OCI-LY3 (cell line): ENCODE measurements around the gene MAP1LC3B2.

Experiments
- H2AFZ ChIP-seq: fragments of 200-600, 300-600 bp; shearing (Covaris generic); 2 replicates; pipeline ENCODE4 v1.6.0; 2014; ENCODE audit warnings: antibody characterized with exemption, low read depth, low read length
- H3K27ac ChIP-seq: fragments of 200-600, 300-600 bp; sonication (generic); 2 replicates; pipeline ENCODE4 v1.5.1; 2014; ENCODE audit warnings: mild to moderate bottlenecking, low read length, moderate library complexity, mixed read lengths
- H3K27me3 ChIP-seq: fragments of 200-600, 300-600 bp; sonication (generic); 2 replicates; pipeline ENCODE4 v1.6.1; 2014; ENCODE audit warnings: low read depth, low read length, mixed read lengths
- H3K36me3 ChIP-seq: fragments of 200-600, 300-600 bp; sonication (generic); replicated peaks from 2 replicates; pipeline ENCODE3; 2014; ENCODE audit warnings: low read depth, low read length, mixed read lengths
- H3K4me1 ChIP-seq: fragments of 300-600, 200-600 bp; sonication (generic); 2 replicates; pipeline ENCODE4 v1.6.1; 2014; ENCODE audit warnings: low read length, mixed read lengths
- H3K4me2 ChIP-seq: fragments of 200-600, 300-600 bp; sonication (generic); 2 replicates; pipeline ENCODE4 v1.6.1; 2014; ENCODE audit warnings: low read length, mixed read lengths
- H3K4me3 ChIP-seq: fragments of 300-600, 200-600 bp; sonication (generic); 2 replicates; pipeline ENCODE4 v1.5.1; 2014; ENCODE audit warnings: antibody characterized with exemption, mild to moderate bottlenecking, low read length, moderate library complexity
- H3K79me2 ChIP-seq: fragments of 300-600, 200-600 bp; shearing (Covaris generic); 2 replicates; pipeline ENCODE4 v1.6.1; 2014; ENCODE audit warnings: mild to moderate bottlenecking, low read length, mixed read lengths
- H3K9ac ChIP-seq: fragments of 300-600, 200-600 bp; shearing (Covaris generic); 2 replicates; pipeline ENCODE4 v1.6.0; 2014; ENCODE audit warnings: mild to moderate bottlenecking, low read length, moderate library complexity
- H3K9me3 ChIP-seq: fragments of 200-600, 300-600 bp; shearing (Covaris generic); 2 replicates; pipeline ENCODE4 v1.6.1; 2014; ENCODE audit warnings: low read length, mixed read lengths; ENCODE audit not compliant: insufficient read depth
- H4K20me1 ChIP-seq: fragments of 200-600, 300-600 bp; sonication (generic); 2 replicates; pipeline ENCODE4 v1.6.1; 2016; ENCODE audit warnings: low read length, mixed read lengths; ENCODE audit not compliant: insufficient read depth
- CTCF ChIP-seq: fragments of 200-600, 300-600 bp; sonication (generic); IDR thresholded peaks from 2 replicates; pipeline ENCODE4 v1.5.1; 2014; ENCODE audit warnings: antibody characterized with exemption, low read length, low read depth
- EZH2phosphoT487 ChIP-seq: fragments of 200-600 bp; shearing (Covaris generic); IDR thresholded peaks from 2 replicates; pipeline ENCODE4 v1.6.1; 2018; ENCODE audit warnings: antibody characterized with exemption, mixed run types, low read depth

Gene MAP1LC3B2

GRCh38 chr12:116589581-116589980 is 30.4 kb downstream of the MAP1LC3B2 start:
- Histone ChIP-seq H3K79me2 (no peaks in the 10 kb centered on the region), H3K9me3 (0 out of 2 replicates have a peak, but pooled peaks cover 6% of the 10 kb centered on the region), H3K27ac (no peak overlapping the region), H3K4me1 (peaks cover 8% of the 10 kb centered on the region), H3K4me2 (no peak overlapping the region), H3K4me3 (no peak overlapping the region), H3K9ac (no peak overlapping the region), H4K20me1 (no peaks in the 10 kb centered on the region), H3K27me3 (peaks cover 18% of the 10 kb centered on the region), H3K36me3 (no peaks in the 10 kb centered on the region), H2AFZ (no peak overlapping the region)
- no peak for TF ChIP-seq CTCF
- no peak for TF ChIP-seq EZH2phosphoT487

- Histone ChIP-seq H3K27me3 (peaks cover 18% of the 10 kb centered on the region), H2AFZ (no peak overlapping the region), H3K9me3 (no peaks in the 10 kb centered on the region), H3K4me1 (peaks cover 11% of the 10 kb centered on the region), H3K79me2 (no peaks in the 10 kb centered on the region), H3K9ac (no peak overlapping the region), H3K4me2 (no peak overlapping the region), H3K27ac (no peak overlapping the region), H3K4me3 (no peak overlapping the region), H3K36me3 (no peaks in the 10 kb centered on the region), H4K20me1 (no peaks in the 10 kb centered on the region)
- TF ChIP-seq EZH2phosphoT487 = no peak
- TF ChIP-seq CTCF = peak; percentile 15
These were observed 31.4 kb downstream of the MAP1LC3B2 start for GRCh38 chr12:116590561-116590960.

GRCh38 chr12:116591855-116592637 is 32.9 kb downstream of the MAP1LC3B2 start:
- Histone ChIP-seq H3K9me3 (no peaks in the 10 kb centered on the region), H4K20me1 (no peaks in the 10 kb centered on the region), H3K4me1 (peaks cover 11% of the 10 kb centered on the region), H3K9ac (no peak overlapping the region), H3K79me2 (no peaks in the 10 kb centered on the region), H2AFZ (no peak overlapping the region), H3K27ac (no peak overlapping the region), H3K4me3 (no peak overlapping the region), H3K36me3 (no peaks in the 10 kb centered on the region), H3K4me2 (no peak overlapping the region), H3K27me3 (peaks cover 16% of the 10 kb centered on the region)
- TF ChIP-seq EZH2phosphoT487 (no peak), CTCF (no peak)

GRCh38 chr12:116592731-116593130 is 33.5 kb downstream of the MAP1LC3B2 start:
- no peak overlapping the region for H3K9ac ChIP-seq
- no peak overlapping the region for H3K4me2 ChIP-seq
- no peaks in the 10 kb centered on the region for H4K20me1 ChIP-seq
- H3K27ac ChIP-seq = no peak overlapping the region
- peaks cover 9% of the 10 kb centered on the region; the same call in 1 of the 2 replicates for H3K27me3 ChIP-seq
- TF ChIP-seq EZH2phosphoT487 = no peak
- no peak for TF ChIP-seq CTCF
- H3K4me3 ChIP-seq = no peak overlapping the region
- H3K79me2 ChIP-seq = no peaks in the 10 kb centered on the region
- H3K9me3 ChIP-seq = no peaks in the 10 kb centered on the region
- peaks cover 11% of the 10 kb centered on the region for H3K4me1 ChIP-seq
- H3K36me3 ChIP-seq = no peaks in the 10 kb centered on the region
- H2AFZ ChIP-seq = no peak overlapping the region
